ENCODE measurements around the gene SMTN. TPM values are rescaled to one million over a fixed set of nuclear protein-coding genes. Genes with fewer than 3 reads are reported as not detected.

SMTN gene
- total RNA-seq, 2 experiments from 2014 or later: 2.9 TPM

DNA sequence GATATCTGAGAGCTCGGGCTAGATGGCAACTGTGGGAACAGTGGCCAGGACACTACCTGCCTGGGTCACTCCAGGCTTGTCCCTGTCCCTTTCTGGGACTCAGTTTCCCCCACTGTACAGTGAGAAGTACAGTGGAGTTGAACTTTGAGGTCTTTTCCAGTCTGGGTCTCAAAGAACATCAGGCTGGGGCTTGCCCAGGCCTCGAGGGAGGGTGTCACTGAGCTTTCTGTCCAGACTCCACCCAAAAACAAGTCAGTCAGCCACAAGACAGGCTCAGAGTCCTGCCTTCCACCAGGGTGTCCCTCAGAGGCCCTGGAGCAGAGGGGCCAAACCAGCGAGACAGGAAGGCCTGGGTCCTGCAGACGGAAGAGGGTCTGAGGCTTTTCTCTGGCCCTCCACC, 61.2 kb downstream of the SMTN start:
- intact Hi-C loops (cut with DNase I, micrococcal nuclease): no loop called here

GRCh38 chr22:31143038-31143437, 61.9 kb downstream of the SMTN start:
- Histone ChIP-seq H3K27ac (ENCODE audit: low read depth in 1 of 2, low read length in 2 of 2) (no peak overlapping the region), H3K4me3 (ENCODE audit: low read length) (no peak overlapping the region), H3K9me3 (ENCODE audit: control insufficient read depth in 1 of 2, insufficient read depth in 1 of 2, low read length in 2 of 2) (peaks cover 3 to 9% of the 10 kb centered on the region in 2 experiments), H3K27me3 (ENCODE audit: control insufficient read depth in 1 of 2, insufficient read depth in 2 of 2, low read length in 2 of 2) (no peaks in the 10 kb centered on the region), H3K36me3 (ENCODE audit: insufficient read depth, low read length) (no peaks in the 10 kb centered on the region), H3K4me1 (ENCODE audit: insufficient read depth, low read length) (no peaks in the 10 kb centered on the region)
- Mint-ChIP-seq H3K27ac (no peak overlapping the region), H3K4me1 (ENCODE audit: low read depth) (no peaks in the 10 kb centered on the region), H3K9me3 (peaks cover 2% of the 10 kb centered on the region), H3K27me3 (no peaks in the 10 kb centered on the region), H3K36me3 (ENCODE audit: low read depth) (no peaks in the 10 kb centered on the region), H3K4me3 (no peak overlapping the region)
- intact Hi-C loops (cut with DNase I, micrococcal nuclease): no loop called here
- ChIA-PET CTCF (no interaction called here), POLR2A (no interaction called here)
- ATAC-seq (ENCODE audit: poor library complexity) (no peak), DNase-seq (no peak)
- TF ChIP-seq CTCF (IDR thresholded peaks at IDR 0.05): no peak

More for the DNA sequence above, 61.2 kb downstream of the SMTN start:
- DNase-seq (no peak), ATAC-seq (ENCODE audit: poor library complexity) (no peak)
- no peak for TF ChIP-seq CTCF (IDR thresholded peaks at IDR 0.05)
- H3K36me3 ChIP-seq (ENCODE audit: insufficient read depth, low read length): no peaks in the 10 kb centered on the region
- ChIA-PET CTCF (no interaction called here), POLR2A (no interaction called here)
- no peak overlapping the region for H3K27ac Mint-ChIP-seq
- H3K27me3 Mint-ChIP-seq: no peaks in the 10 kb centered on the region
- H3K4me1 ChIP-seq (ENCODE audit: insufficient read depth, low read length): no peaks in the 10 kb centered on the region
- H3K9me3 Mint-ChIP-seq: peaks cover 2% of the 10 kb centered on the region
- H3K36me3 Mint-ChIP-seq (ENCODE audit: low read depth): no peaks in the 10 kb centered on the region
- no peak overlapping the region for H3K4me3 Mint-ChIP-seq
- no peaks in the 10 kb centered on the region for H3K27me3 ChIP-seq (ENCODE audit: control insufficient read depth in 1 of 2, insufficient read depth in 2 of 2, low read length in 2 of 2)
- H3K9me3 ChIP-seq (ENCODE audit: control insufficient read depth in 1 of 2, insufficient read depth in 1 of 2, low read length in 2 of 2): peaks cover 3 to 7% of the 10 kb centered on the region in 2 experiments
- H3K4me1 Mint-ChIP-seq (ENCODE audit: low read depth): no peaks in the 10 kb centered on the region
- no peak overlapping the region for H3K27ac ChIP-seq (ENCODE audit: low read depth in 1 of 2, low read length in 2 of 2)
- H3K4me3 ChIP-seq (ENCODE audit: low read length): no peak overlapping the region

GRCh38 chr22:31143537-31143936, 62.4 kb downstream of the SMTN start:
- intact Hi-C loops (cut with DNase I, micrococcal nuclease): no loop called here
- POLR2A ChIA-PET: no interaction called here

More at GRCh38 chr22:31143537-31143936, 62.4 kb downstream of the SMTN start:
- Mint-ChIP-seq H3K27ac (no peak overlapping the region), H3K27me3 (no peaks in the 10 kb centered on the region), H3K4me3 (no peak overlapping the region), H3K9me3 (peaks cover 2% of the 10 kb centered on the region), H3K4me1 (ENCODE audit: low read depth) (no peaks in the 10 kb centered on the region), H3K36me3 (ENCODE audit: low read depth) (no peaks in the 10 kb centered on the region)
- Histone ChIP-seq H3K4me3 (ENCODE audit: low read length) (no peak overlapping the region), H3K36me3 (ENCODE audit: insufficient read depth, low read length) (no peaks in the 10 kb centered on the region), H3K27ac (ENCODE audit: low read depth in 1 of 2, low read length in 2 of 2) (no peak overlapping the region), H3K9me3 (ENCODE audit: control insufficient read depth in 1 of 2, insufficient read depth in 1 of 2, low read length in 2 of 2) (peaks cover 3 to 9% of the 10 kb centered on the region in 2 experiments), H3K4me1 (ENCODE audit: insufficient read depth, low read length) (no peaks in the 10 kb centered on the region), H3K27me3 (ENCODE audit: control insufficient read depth in 1 of 2, insufficient read depth in 2 of 2, low read length in 2 of 2) (no peaks in the 10 kb centered on the region)
- no peak for ATAC-seq (ENCODE audit: poor library complexity)
- no peak for DNase-seq
- no peak for TF ChIP-seq CTCF (IDR thresholded peaks at IDR 0.05)
- CTCF ChIA-PET: no interaction called here
